ENCODE measurements around the gene CCDC6.

The CCDC6 gene

DNA sequence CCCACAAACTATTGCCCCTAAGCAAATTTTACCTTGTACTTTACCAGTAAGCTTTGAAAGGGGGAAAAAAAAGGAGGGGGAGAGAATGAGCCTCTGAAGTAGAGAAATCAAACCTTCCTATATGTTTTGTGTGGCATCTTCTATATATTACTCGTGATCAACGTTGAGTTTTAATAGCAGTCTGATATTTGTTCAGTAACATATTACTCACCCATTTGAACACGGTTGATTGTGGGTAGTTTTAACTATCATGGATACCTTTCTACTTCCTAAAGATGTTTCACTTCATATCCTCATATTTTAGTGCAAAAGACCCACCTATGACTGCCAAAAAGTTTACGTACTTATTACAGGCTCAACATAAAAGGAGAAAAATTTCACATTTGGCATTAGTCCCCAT, 54.5 kb downstream of the CCDC6 start:
- DNase-seq (ENCODE audit: low read depth): no peak

- DNase-seq (ENCODE audit: low read depth): no peak
Measured at GRCh38 chr10:59847888-59848287, 58.5 kb downstream of the CCDC6 start.

DNA sequence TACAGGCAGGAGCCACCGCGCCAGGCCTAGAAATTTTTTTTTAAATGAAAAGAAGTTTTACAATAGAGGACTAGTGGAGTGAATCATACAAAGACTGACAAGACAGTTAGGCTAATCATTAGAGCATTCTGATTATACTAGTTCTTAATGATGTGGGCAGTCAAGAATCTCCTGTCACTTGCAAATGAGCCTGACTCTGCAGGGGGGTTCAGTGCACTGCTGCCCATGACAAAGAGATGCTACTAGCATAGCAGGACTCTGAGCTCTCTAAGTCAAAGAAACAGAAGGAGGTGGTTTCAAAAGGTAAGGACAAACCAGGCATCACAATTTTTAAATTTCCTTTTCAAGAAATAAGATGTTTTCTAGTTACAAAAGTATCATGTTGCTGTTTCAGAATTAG, 59.0 kb downstream of the CCDC6 start:
- DNase-seq (ENCODE audit: low read depth): no peak

DNA sequence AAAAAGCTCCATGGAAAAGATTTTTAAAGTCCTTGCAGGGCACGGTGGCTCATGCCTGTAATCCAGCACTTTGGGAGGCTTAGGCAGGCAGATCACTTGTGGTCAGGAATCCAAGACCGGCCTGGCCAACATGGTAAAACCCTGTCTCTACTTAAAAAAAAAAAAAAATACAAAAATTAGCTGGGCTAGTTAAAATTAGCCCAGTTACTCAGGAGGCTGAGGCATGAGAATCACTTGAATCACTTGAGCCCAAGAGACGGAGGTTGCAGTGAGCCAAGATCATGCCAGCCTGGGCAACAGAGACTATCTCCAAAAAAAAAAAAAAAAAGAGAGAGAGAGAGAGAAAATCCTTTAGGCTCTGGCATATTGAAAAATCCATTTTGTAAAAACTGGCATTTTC, 61.9 kb downstream of the CCDC6 start:
- DNase-seq (ENCODE audit: low read depth): no peak

DNA sequence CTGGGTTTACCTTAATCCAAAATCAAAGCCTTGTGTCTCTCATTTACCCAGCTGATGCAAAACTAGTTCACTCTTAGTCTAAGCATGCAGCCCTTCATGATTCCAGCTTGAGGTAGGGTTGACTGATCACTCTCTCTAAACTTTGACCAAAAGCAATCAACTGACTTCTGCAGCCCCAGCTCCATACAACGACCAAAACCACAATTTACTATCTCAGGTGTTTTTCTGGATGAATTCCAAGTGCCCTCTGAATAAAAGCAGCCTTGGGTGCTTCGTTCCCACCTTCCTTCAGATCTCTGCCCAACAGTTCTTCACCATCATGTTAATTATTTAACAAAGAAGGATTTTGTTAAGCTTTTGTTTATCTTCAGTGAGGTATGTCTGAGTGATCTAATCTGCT, 62.6 kb downstream of the CCDC6 start:
- no peak for DNase-seq (ENCODE audit: low read depth)

- peak; percentile 52 for DNase-seq (ENCODE audit: low read depth)
Measured at GRCh38 chr10:59839576-59839975, 66.8 kb downstream of the CCDC6 start.

DNA sequence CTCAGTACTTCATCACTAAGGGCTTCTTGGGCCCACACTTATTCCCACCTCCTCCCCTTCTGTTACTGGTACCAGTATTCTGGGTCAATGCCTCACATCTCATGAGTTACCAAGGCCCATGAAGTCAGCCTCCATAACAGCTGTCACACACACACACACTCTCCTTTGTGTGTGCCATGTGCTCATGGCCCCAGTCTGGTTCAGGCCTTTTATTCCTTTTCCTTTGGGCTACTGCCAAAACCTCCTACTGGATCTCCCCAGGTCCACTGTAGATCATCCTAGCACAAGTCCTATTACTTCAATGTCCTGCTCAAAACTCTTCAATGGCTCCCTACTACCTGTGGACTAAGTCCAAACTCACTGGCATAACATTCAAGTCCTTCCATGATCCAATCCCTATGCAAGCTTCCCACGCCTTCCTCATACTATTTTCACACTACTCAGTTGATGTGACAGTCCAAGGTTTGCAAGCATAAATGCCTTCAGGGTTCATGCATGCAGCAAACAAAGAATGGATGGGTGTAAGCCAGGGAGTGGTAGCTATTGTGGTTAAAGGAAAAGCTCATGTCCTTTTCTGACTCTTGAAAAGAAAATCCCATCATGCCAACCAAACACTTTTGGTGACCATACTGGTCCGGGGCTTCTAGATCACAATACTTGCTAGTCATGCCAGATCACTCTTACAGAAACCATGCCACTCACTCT, 68.1 kb downstream of the CCDC6 start:
- DNase-seq (ENCODE audit: low read depth): no peak

- no peak for DNase-seq (ENCODE audit: low read depth)
Measured at GRCh38 chr10:59833810-59834209, 72.5 kb downstream of the CCDC6 start.

- DNase-seq (ENCODE audit: low read depth): no peak
Measured at GRCh38 chr10:59832506-59832905, 73.8 kb downstream of the CCDC6 start.

DNA sequence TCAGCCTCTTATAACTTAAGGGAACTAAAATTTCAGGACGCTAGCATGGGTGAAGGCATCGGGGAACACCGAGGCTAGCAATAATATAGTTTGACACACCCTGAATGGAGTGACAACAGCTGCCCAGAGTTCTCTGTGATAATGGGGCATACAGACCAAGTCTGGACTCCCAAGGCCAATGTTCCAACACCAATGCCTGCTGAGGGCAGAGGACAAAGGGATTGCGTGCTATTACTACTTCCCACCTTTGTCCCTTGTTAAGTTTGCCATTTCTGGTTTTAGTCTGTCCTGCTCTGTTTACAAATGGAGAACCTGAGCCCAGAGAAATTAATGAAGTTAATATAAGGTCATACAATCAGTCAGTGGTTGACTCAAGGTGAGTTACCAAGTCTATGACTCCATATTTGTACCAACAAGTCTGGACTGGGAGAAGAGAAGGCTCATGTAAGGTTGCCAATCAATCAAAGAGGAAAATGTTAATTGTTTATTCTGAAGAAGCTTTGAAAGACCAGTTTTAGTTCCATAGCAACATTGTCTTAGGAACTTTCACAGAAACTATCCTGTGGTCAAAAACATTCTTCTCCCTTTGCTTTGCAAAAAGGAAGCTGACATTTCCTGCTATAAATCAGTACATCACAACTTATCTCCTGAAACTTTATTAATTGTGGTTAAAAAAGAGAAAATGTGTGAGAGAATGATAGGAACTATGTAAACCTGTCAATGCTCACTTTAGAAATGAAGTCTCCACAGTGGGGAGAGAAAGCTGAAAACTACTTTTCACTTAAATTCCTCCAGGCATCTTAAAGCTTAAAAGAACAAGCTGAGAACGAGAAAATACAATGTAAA, 74.5 kb downstream of the CCDC6 start:
- no peak for DNase-seq (ENCODE audit: low read depth)

GRCh38 chr10:59830601-59831259, 75.6 kb downstream of the CCDC6 start:
- DNase-seq (ENCODE audit: low read depth): no peak

GRCh38 chr10:59829601-59830000, 76.8 kb downstream of the CCDC6 start:
- no peak for DNase-seq (ENCODE audit: low read depth)

GRCh38 chr10:59829024-59829423, 77.3 kb downstream of the CCDC6 start:
- no peak for DNase-seq (ENCODE audit: low read depth)

GRCh38 chr10:59825932-59826331, 80.4 kb downstream of the CCDC6 start:
- no peak for DNase-seq (ENCODE audit: low read depth)

GRCh38 chr10:59823751-59824150, 82.6 kb downstream of the CCDC6 start:
- DNase-seq (ENCODE audit: low read depth): no peak

DNA sequence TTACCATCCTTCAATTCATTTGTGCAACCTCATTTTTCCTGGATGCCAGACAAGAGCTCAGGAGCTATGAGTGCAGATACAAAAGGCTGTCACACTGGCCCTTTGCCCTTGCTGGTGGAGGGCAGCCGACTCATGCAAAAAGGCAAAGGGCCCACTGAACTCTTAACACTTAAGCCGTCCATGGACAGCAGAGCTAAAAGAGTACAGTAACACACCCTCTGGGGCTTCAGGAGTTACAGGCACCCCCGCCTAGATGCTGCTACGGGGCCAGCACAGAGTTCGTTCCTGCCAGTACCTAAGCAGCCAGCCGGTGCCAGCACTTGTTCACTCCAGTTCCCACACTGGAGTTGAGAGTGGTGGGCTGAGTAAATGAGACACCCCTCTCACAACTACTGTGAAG, 83.2 kb downstream of the CCDC6 start:
- no peak for DNase-seq (ENCODE audit: low read depth)

GRCh38 chr10:59820471-59820870, 85.9 kb downstream of the CCDC6 start:
- no peak for DNase-seq (ENCODE audit: low read depth)

- DNase-seq (ENCODE audit: low read depth): no peak
Measured at GRCh38 chr10:59819683-59820082, 86.7 kb downstream of the CCDC6 start.

DNA sequence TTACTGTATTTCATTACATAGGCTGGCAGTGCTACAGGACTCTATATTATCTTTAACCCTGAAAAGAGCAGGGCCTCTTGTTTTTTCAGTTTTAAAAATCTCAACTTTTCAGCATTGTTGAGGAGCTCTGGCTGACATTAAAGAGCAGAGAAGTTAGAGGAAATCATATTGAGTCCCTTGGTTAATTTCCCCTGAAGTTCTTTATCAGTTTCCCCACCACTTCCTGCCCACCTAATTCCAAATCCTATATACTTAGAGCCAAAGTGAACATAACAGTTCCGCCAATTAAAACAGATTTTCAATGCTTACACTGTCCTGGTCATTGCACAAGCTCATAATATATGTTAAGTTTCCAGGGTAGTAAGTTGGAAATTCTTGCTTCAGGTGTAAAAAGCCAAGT, 87.1 kb downstream of the CCDC6 start:
- no peak for DNase-seq (ENCODE audit: low read depth)

- peak; percentile 81 for DNase-seq (ENCODE audit: low read depth)
Measured at GRCh38 chr10:59817773-59818172, 88.6 kb downstream of the CCDC6 start.

- no peak for DNase-seq (ENCODE audit: low read depth)
Measured at GRCh38 chr10:59814878-59815277, 91.5 kb downstream of the CCDC6 start.

DNA sequence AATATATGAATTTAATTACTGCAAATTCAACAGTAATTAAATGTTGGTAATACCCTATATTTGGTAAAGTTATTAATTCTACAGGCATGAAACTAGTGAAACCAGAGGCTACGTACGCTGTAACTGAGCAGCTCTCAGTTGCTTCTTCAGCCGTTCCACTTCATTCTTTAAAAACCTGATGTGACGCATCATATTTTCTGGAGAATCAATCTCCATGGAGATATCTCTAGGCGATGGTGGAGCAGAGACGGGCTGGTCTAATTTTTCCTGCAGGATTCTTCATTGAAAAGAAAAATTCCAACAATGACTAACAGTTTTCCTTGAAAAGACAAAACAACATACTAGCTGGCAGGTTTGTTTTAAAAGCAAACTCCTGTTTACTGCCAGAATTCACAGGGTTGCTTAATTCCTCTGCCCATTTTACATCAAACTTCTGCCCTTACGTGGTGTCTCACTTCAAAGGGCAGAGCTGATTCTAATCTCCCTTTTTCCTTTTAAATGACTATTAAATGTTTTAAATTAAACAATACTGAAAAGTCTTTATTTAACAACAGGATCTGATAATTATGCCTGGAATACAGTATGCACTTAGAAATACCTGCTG, 93.7 kb downstream of the CCDC6 start:
- DNase-seq (ENCODE audit: low read depth): no peak

GRCh38 chr10:59809644-59809974, 96.7 kb downstream of the CCDC6 start:
- DNase-seq (ENCODE audit: low read depth): no peak
